Mesodermal cell (in vitro differentiated cells): ENCODE results near the gene PFDN1.

Experiments used
- H3K27ac ChIP-seq: 2 replicates; pipeline ENCODE4 v1.7.0; 2013; ENCODE audit warnings: mild to moderate bottlenecking, low read depth, low read length, moderate library complexity; ENCODE audit not compliant: severe bottlenecking
- H3K36me3 ChIP-seq: 2 replicates; pipeline ENCODE4 v1.7.1; 2013; ENCODE audit warnings: mild to moderate bottlenecking, low read length, moderate library complexity; ENCODE audit not compliant: control insufficient read depth, insufficient read depth
- H3K4me1 ChIP-seq: one replicate; pipeline ENCODE4 v1.7.1; 2013; ENCODE audit warnings: mild to moderate bottlenecking, low read length; ENCODE audit not compliant: insufficient read depth, control insufficient read depth, poor library complexity, severe bottlenecking
- H3K4me3 ChIP-seq: 2 replicates; pipeline ENCODE4 v1.7.0; 2013; ENCODE audit warnings: low read length, control low read depth, mild to moderate bottlenecking; ENCODE audit not compliant: insufficient read depth, poor library complexity, severe bottlenecking; ENCODE audit errors: extremely low read depth
- H3K9me3 ChIP-seq: 2 replicates; pipeline ENCODE4 v1.7.1; 2013; ENCODE audit warnings: mild to moderate bottlenecking, low read length, moderate library complexity; ENCODE audit not compliant: control insufficient read depth
- WGBS, 2 experiments: methylation state at CpG; one replicate each; pipeline ENCODE4 v1.1.5; 2013; ENCODE audit warnings: missing lambda C conversion rate in 2 of 2; ENCODE audit not compliant: insufficient coverage in 2 of 2; 5-methylcytosine and 5-hydroxymethylcytosine counted together

Gene PFDN1

DNA sequence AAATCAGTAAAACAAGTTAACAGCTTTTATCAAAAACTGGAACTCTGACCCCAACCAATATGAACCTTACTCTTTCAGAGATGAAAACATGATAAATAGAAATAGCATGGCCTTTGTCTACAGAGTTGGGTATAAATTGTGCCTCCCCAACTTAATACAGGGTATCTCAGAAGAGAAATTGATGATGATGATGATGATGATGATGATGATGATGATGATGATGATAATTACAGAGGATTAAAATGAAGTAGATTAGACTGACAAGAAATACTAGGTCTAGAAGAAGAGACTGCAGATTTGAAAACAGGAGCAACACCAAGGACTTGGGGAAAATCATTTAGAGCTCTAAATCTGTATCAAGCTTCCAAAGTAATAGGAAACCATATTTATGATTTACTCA lies 27.1 kb downstream of the PFDN1 start:
- no peak overlapping the region for H3K27ac ChIP-seq
- no peak overlapping the region for H3K4me3 ChIP-seq
- peaks cover 53% of the 10 kb centered on the region for H3K36me3 ChIP-seq
- no peaks in the 10 kb centered on the region for H3K4me1 ChIP-seq
- H3K9me3 ChIP-seq = no peaks in the 10 kb centered on the region

GRCh38 chr5:140273401-140273877 lies 29.5 kb downstream of the PFDN1 start:
- Histone ChIP-seq H3K9me3 (no peaks in the 10 kb centered on the region), H3K27ac (no peak overlapping the region), H3K36me3 (peaks cover 46% of the 10 kb centered on the region), H3K4me1 (no peaks in the 10 kb centered on the region), H3K4me3 (no peak overlapping the region)
- WGBS, 2 experiments = 97 to 100% methylated on average over 3 to 6 of the region's 6 CpGs

- H3K27ac ChIP-seq = no peak overlapping the region
- peaks cover 8% of the 10 kb centered on the region for H3K4me1 ChIP-seq
- H3K36me3 ChIP-seq = peaks cover 26% of the 10 kb centered on the region
- no peaks in the 10 kb centered on the region for H3K9me3 ChIP-seq
- H3K4me3 ChIP-seq = no peak overlapping the region
These were observed 32.9 kb downstream of the PFDN1 start for GRCh38 chr5:140270008-140270407.

DNA sequence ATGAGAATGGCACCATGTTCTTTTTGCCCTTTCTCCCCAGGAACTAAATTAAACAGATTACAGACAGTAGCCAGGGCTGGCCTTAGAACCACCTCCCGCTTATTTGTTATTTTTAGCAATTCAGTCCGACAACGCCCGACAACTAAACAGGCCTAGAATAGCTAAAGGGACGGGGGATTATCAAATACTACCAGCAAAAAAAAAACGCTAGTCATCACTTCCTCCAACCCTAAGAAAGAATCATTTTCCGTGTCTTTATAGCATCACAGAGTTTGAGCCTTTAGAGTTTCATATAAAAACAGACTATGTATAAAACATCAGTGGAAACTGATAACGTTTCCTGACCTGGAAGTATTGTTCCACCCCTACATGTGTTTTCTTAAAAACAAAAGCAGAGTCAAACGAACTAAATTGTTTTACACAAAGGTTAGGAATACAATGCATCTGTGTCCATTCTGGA lies 35.3 kb downstream of the PFDN1 start:
- H3K27ac ChIP-seq = no peak overlapping the region
- WGBS, 2 experiments = 91 to 95% methylated on average over 6 to 7 of the region's 9 CpGs

DNA sequence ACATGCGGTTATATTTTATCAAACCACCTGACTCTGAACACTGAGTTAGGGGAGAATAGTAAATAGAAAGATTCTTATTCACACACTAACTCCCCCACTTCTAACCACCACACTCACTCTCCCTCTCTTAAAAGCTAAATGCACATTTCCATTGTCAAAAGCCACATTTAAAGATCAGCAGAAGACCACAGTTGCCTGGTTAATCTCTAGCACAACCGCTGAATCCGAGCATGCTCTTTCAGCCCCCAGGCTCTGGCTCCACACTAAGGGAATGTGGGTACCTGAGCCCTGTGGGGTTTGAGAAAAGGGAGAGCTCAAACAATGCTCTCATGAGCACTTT lies 35.7 kb downstream of the PFDN1 start:
- peaks cover 18% of the 10 kb centered on the region for H3K36me3 ChIP-seq
- 93% methylated on average over 2 of the region's 3 CpGs; no CpG with 5 or more reads in 1 of the 2 experiments for WGBS, 2 experiments
- H3K4me1 ChIP-seq = peaks cover 12% of the 10 kb centered on the region
- no peak overlapping the region for H3K27ac ChIP-seq
- H3K9me3 ChIP-seq = no peaks in the 10 kb centered on the region
- no peak overlapping the region for H3K4me3 ChIP-seq

More for the DNA sequence above, 35.3 kb downstream of the PFDN1 start:
- Histone ChIP-seq H3K9me3 (no peaks in the 10 kb centered on the region), H3K4me1 (peaks cover 8% of the 10 kb centered on the region), H3K36me3 (peaks cover 14% of the 10 kb centered on the region), H3K4me3 (no peak overlapping the region)

DNA sequence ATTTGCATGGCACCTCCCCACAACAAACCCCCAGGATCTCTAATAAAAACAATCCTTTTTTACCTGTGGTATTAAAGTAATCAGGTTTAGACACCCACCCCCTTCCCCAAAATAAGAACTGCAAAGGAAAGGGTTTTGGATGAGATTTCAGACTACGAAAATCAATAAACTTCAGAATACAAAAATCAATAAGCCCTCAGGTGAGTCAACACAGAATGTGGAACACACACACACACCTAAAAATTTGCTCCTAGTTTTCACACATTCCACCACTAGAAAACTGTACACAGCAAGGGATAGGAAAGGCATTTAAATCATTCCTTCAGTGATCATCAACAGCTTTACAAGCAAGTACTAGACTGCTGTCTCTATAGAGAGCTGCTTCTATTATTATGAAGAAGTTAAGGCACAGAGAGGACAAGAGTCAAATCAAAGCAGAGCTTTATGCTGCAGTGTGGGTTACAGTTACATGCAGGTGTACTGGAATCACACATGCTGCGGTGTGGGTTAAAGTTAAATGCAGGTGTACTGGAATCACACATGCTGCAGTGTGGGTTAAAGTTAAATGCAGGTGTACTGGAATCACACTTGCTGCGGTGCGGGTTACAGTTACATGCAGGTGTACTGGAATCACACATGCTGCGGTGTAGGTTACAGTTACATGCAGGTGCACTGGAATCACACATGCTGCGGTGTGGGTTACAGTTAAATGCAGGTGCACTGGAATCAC lies 36.3 kb downstream of the PFDN1 start:
- WGBS, 2 experiments = 91 to 98% methylated on average over 4 of the region's 6 CpGs
- H3K4me1 ChIP-seq = peaks cover 17% of the 10 kb centered on the region
- no peak overlapping the region for H3K4me3 ChIP-seq
- no peak overlapping the region for H3K27ac ChIP-seq
- peaks cover 20% of the 10 kb centered on the region for H3K36me3 ChIP-seq
- no peaks in the 10 kb centered on the region for H3K9me3 ChIP-seq

GRCh38 chr5:140265845-140266244 lies 37.1 kb downstream of the PFDN1 start:
- H3K9me3 ChIP-seq = no peaks in the 10 kb centered on the region
- H3K4me3 ChIP-seq = no peak overlapping the region
- H3K4me1 ChIP-seq = peaks cover 23% of the 10 kb centered on the region
- H3K27ac ChIP-seq = no peak overlapping the region
- WGBS, 2 experiments = no CpG with 5 or more reads among the region's 1 CpG
- H3K36me3 ChIP-seq = peaks cover 20% of the 10 kb centered on the region

DNA sequence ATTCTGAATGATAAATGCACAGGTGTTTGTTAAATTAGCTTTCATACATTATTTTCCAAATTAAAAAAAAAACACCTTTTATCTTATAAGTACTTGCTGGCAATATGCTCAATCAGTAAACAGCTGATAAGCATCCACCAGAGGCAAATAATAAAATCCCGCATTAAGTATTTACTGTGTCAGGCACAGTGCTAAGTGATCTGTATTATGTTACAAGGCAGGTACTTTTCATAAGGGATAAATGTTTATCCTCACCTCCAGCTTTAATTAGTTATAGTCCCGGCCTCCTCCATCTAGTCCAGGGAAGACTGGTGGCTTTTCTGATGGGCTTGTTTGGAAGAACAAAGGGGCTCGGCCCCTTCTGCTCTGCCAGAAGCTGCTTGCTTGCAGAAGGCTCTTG lies 40.1 kb downstream of the PFDN1 start:
- peaks cover 38% of the 10 kb centered on the region for H3K36me3 ChIP-seq
- H3K4me1 ChIP-seq = peaks cover 25% of the 10 kb centered on the region
- WGBS, 2 experiments = 67 to 100% methylated on average over 1 to 2 of the region's 3 CpGs
- H3K4me3 ChIP-seq = no peak overlapping the region
- H3K9me3 ChIP-seq = no peaks in the 10 kb centered on the region
- no peak overlapping the region for H3K27ac ChIP-seq

- 100% methylated on average over 1 to 2 of the region's 3 CpGs for WGBS, 2 experiments
- Histone ChIP-seq H3K4me1 (peaks cover 25% of the 10 kb centered on the region), H3K27ac (peak overlapping the region; percentile 70), H3K4me3 (no peak overlapping the region), H3K36me3 (peaks cover 45% of the 10 kb centered on the region), H3K9me3 (no peaks in the 10 kb centered on the region)
These were observed 40.7 kb downstream of the PFDN1 start for GRCh38 chr5:140262221-140262620.

- no peak overlapping the region for H3K4me3 ChIP-seq
- peaks cover 26% of the 10 kb centered on the region for H3K4me1 ChIP-seq
- no peaks in the 10 kb centered on the region for H3K9me3 ChIP-seq
- WGBS, 2 experiments = 61% methylated on average over 4 of the region's 8 CpGs; no CpG with 5 or more reads in 1 of the 2 experiments
- peak overlapping the region; percentile 70 for H3K27ac ChIP-seq
- H3K36me3 ChIP-seq = peaks cover 46% of the 10 kb centered on the region
These were observed 41.3 kb downstream of the PFDN1 start for GRCh38 chr5:140261403-140262171.
